HEK293 (cell line): ENCODE measurements around the gene MITD1.

ENCODE experiments used
- CTCF ChIA-PET: fragments of 350-600 bp; formaldehyde crosslinking; extraction: SDS; loops from one replicate; lab custom pipeline; 2021; ENCODE audit warnings: antibody characterized with exemption; lab: Yijun Ruan, JAX
- POLR2A ChIA-PET: fragments of 300-600 bp; formaldehyde crosslinking; extraction: SDS; loops from one replicate; lab custom pipeline; 2020; ENCODE audit warnings: antibody characterized with exemption, inconsistent platforms; lab: Yijun Ruan, JAX
- H3K27ac ChIP-seq: fragments of 200-500 bp; sonication (Bioruptor generic); 2 replicates; pipeline ENCODE4 v1.5.1; 2014; ENCODE audit warnings: low read depth, low read length, control low read depth, inconsistent platforms; ENCODE audit errors: extremely low read depth
- H3K36me3 ChIP-seq, 2 experiments: fragments of 200-500 bp in 1 of 2; sonication (Bioruptor generic) in 1 of 2; 1 replicate in 1 of 2; 2 replicates in 1 of 2; pipeline ENCODE4 v1.5.1; 2014 to 2017; ENCODE audit warnings: inconsistent platforms in 2 of 2, low read length in 2 of 2; ENCODE audit not compliant: control insufficient read depth in 2 of 2, insufficient read depth in 1 of 2
- H3K4me1 ChIP-seq: fragments of 200-500 bp; sonication (Bioruptor generic); 2 replicates; pipeline ENCODE4 v1.5.1; 2014; ENCODE audit warnings: mild to moderate bottlenecking, low read length, inconsistent platforms; ENCODE audit not compliant: control insufficient read depth, insufficient read depth
- H3K4me3 ChIP-seq: 2 replicates; pipeline ENCODE4 v1.5.1; 2011; ENCODE audit warnings: low read depth, mild to moderate bottlenecking, control low read depth, low read length, moderate library complexity
- H3K9me3 ChIP-seq: fragments of 200-500 bp; sonication (Bioruptor generic); 2 replicates; pipeline ENCODE4 v1.5.1; 2014; ENCODE audit warnings: low read depth, low read length, inconsistent platforms; ENCODE audit not compliant: control insufficient read depth, insufficient read depth
- BCL11B ChIP-seq: fragments of 450-650 bp; formaldehyde crosslinking; IDR thresholded peaks from 2 replicates; pipeline ENCODE4 v1.5.1; 2016; ENCODE audit warnings: low read depth, missing biosample characterization, missing genetic modification characterization
- KLF10 ChIP-seq: fragments of 450-650 bp; IDR thresholded peaks from 2 replicates; pipeline ENCODE4 v1.5.1; 2018; ENCODE audit warnings: missing biosample characterization, mild to moderate bottlenecking, missing genetic modification characterization
- MYNN ChIP-seq: fragments of 450-650 bp; formaldehyde crosslinking; IDR thresholded peaks from 2 replicates; pipeline ENCODE4 v1.5.1; 2016; ENCODE audit warnings: missing biosample characterization, missing genetic modification characterization, borderline replicate concordance
- YY2 ChIP-seq: fragments of 450-650 bp; formaldehyde crosslinking; IDR thresholded peaks from 2 replicates; pipeline ENCODE4 v1.5.1; 2016; ENCODE audit warnings: missing biosample characterization, missing genetic modification characterization
- ZFP69B ChIP-seq: fragments of 450-650 bp; formaldehyde crosslinking; IDR thresholded peaks from 2 replicates; pipeline ENCODE4 v1.5.1; 2016; ENCODE audit warnings: missing biosample characterization, missing genetic modification characterization
- ZNF121 ChIP-seq: fragments of 450-650 bp; formaldehyde crosslinking; IDR thresholded peaks from 2 replicates; pipeline ENCODE4 v1.5.1; 2016; ENCODE audit warnings: missing biosample characterization, missing genetic modification characterization
- ZNF157 ChIP-seq: fragments of 450-650 bp; formaldehyde crosslinking; IDR thresholded peaks from 2 replicates; pipeline ENCODE4 v1.5.1; 2016; ENCODE audit warnings: missing biosample characterization, missing genetic modification characterization
- ZNF169 ChIP-seq: fragments of 450-650 bp; formaldehyde crosslinking; IDR thresholded peaks from 2 replicates; pipeline ENCODE4 v1.5.1; 2016; ENCODE audit warnings: missing biosample characterization, missing genetic modification characterization
- ZNF341 ChIP-seq: fragments of 450-650 bp; formaldehyde crosslinking; IDR thresholded peaks from 2 replicates; pipeline ENCODE4; 2016; ENCODE audit warnings: low read depth, missing biosample characterization, missing genetic modification characterization
- ZNF473 ChIP-seq: fragments of 450-650 bp; formaldehyde crosslinking; IDR thresholded peaks from 2 replicates; pipeline ENCODE4 v1.5.1; 2017; ENCODE audit warnings: missing biosample characterization, missing genetic modification characterization
- ZNF571 ChIP-seq: fragments of 450-650 bp; formaldehyde crosslinking; IDR thresholded peaks from 2 replicates; pipeline ENCODE4 v1.5.0; 2017; ENCODE audit warnings: missing biosample characterization, missing genetic modification characterization
- ZNF623 ChIP-seq: fragments of 450-650 bp; formaldehyde crosslinking; IDR thresholded peaks from 2 replicates; pipeline ENCODE4 v1.5.1; 2016; ENCODE audit warnings: missing biosample characterization, missing genetic modification characterization
- ZNF660 ChIP-seq: fragments of 450-650 bp; IDR thresholded peaks from 2 replicates; pipeline ENCODE4 v1.5.1; 2018; ENCODE audit warnings: missing biosample characterization, mild to moderate bottlenecking, missing genetic modification characterization
- ZNF707 ChIP-seq: fragments of 450-650 bp; formaldehyde crosslinking; IDR thresholded peaks from 2 replicates; pipeline ENCODE4 v1.5.1; 2016; ENCODE audit warnings: missing biosample characterization, missing genetic modification characterization
- ZNF776 ChIP-seq: fragments of 450-650 bp; formaldehyde crosslinking; IDR thresholded peaks from 2 replicates; pipeline ENCODE4 v1.5.0; 2017; ENCODE audit warnings: missing biosample characterization, missing genetic modification characterization, borderline replicate concordance
- ZSCAN23 ChIP-seq: fragments of 450-650 bp; formaldehyde crosslinking; IDR thresholded peaks from 2 replicates; pipeline ENCODE4 v1.5.1; 2016; ENCODE audit warnings: missing biosample characterization, missing genetic modification characterization
- TF ChIP-seq, protein P1 (sequence below): fragments of 450-650 bp; formaldehyde crosslinking; IDR thresholded peaks from 2 replicates; pipeline ENCODE4 v1.5.1; 2016; ENCODE audit warnings: missing biosample characterization, missing genetic modification characterization
- TF ChIP-seq, protein P2 (sequence below): IDR thresholded peaks from 2 replicates; pipeline ENCODE4 v1.6.1; 2011; ENCODE audit warnings: mild to moderate bottlenecking, low read depth, low read length, borderline replicate concordance
- TF ChIP-seq, protein P3 (sequence below): fragments of 450-650 bp; formaldehyde crosslinking; IDR thresholded peaks from 2 replicates; pipeline ENCODE4 v1.5.1; 2016; ENCODE audit warnings: missing biosample characterization, missing genetic modification characterization
- TF ChIP-seq, protein P4 (sequence below): fragments of 450-650 bp; formaldehyde crosslinking; IDR thresholded peaks from 2 replicates; pipeline ENCODE4 v1.5.1; 2016; ENCODE audit warnings: missing biosample characterization, missing genetic modification characterization

MITD1 gene

DNA sequence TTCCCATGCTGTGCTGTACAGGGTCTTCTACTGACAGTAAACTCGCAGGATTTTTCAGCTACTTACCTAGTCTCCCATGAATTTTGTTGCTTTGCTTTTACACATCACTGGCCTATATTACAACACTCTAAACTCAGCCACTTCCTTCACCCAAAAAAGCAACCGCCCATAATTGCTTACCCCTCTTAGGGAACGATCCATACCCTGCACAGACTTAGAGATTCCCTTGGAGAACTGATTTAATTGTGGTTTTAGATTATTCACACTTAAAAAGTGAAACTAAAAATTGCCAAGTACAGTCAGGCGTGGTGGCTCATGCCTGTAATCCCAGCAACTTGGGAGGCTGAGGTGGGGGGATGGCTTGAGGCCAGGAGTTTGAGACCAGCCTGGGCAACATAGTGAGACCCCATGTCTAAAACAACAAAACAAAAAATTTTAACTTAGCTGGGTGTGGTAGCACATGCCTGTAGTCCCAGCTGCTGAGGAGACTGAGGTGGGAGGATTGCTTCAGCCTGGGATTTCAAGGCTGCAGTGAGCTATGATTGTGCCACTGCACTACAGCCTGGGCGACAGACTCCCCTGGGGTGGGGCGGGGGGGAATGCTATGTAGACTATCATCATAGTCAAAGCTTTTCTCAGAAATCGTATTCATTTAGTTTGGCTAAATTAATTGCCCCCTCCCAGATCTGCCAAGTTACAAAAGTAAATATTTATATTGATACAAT lies 19.4 kb upstream of the MITD1 start:
- Histone ChIP-seq H3K36me3 (peaks cover 19 to 50% of the 10 kb centered on the region in 2 experiments; a peak in 2 of 3 replicates), H3K4me3 (no peak overlapping the region), H3K4me1 (no peaks in the 10 kb centered on the region), H3K27ac (no peak overlapping the region), H3K9me3 (no peaks in the 10 kb centered on the region)
- ChIA-PET POLR2A (no interaction called here), CTCF (no interaction called here)
- TF ChIP-seq ZNF660 (tag by site-specific recombination) = no peak
- peak; percentile 55; the same call in 1 of the 2 replicates for TF ChIP-seq ZNF121

DNA sequence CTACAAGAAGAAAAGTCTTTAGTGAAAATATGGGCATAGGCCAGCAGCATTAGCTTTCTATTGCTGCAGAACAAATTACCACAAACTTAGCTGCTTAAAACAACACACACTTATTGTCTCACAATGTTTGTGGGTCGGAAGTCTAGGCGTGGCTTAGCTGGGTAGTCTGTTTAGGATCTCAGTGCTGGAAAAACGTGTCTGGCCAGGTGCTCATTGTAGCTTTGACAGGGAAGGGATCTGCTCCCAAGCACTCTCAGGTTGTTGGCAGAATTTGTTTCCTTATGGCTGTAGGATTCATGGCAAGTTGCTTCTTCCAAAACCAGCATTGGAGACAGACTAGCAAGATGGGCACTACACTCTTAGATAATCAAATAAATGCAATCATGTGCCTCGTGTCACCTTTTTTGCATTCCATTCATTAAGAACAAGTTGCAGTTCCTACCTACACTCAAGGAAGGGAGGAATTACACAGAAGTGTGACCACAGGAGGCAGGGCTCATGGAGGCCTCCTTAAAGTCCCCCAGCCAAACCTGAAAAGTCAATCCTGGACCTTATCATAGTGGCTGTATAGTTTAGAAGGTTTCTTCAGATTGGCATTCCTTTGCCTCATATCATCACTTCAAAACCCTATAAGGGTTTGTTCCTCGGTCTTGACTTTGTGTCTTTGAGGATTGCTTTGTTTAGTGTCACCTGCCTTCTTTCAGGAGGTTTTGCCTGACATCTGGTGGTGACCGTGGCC lies 17.4 kb upstream of the MITD1 start:
- H3K4me3 ChIP-seq = no peak overlapping the region
- ChIA-PET CTCF (interaction anchor here (1.1 kb wide), 1 partner anchor 139 kb away, joined by 4 read pairs; no protein-coding TSS in a partner anchor), POLR2A (interaction anchor here (1.7 kb wide), 1 partner anchor 57 kb away, joined by 3 read pairs; the partner anchor contains the start of gene C2orf15)
- TF ChIP-seq ZNF473 (tag by site-specific recombination) (no peak), KLF10 (tag by site-specific recombination) (no peak), BCL11B (tag by site-specific recombination) (no peak), ZNF571 (tag by site-specific recombination) (no peak), ZNF776 (tag by site-specific recombination) (no peak), ZNF623 (no peak), ZNF169 (tag by site-specific recombination) (no peak), YY2 (tag by site-specific recombination) (no peak), ZSCAN23 (tag by site-specific recombination) (no peak), ZFP69B (tag by site-specific recombination) (no peak), ZNF341 (tag by site-specific recombination) (no peak), MYNN (tag by site-specific recombination) (no peak), ZNF157 (tag by site-specific recombination) (no peak), ZNF707 (tag by site-specific recombination) (no peak)
- TF ChIP-seq, protein P1, sequence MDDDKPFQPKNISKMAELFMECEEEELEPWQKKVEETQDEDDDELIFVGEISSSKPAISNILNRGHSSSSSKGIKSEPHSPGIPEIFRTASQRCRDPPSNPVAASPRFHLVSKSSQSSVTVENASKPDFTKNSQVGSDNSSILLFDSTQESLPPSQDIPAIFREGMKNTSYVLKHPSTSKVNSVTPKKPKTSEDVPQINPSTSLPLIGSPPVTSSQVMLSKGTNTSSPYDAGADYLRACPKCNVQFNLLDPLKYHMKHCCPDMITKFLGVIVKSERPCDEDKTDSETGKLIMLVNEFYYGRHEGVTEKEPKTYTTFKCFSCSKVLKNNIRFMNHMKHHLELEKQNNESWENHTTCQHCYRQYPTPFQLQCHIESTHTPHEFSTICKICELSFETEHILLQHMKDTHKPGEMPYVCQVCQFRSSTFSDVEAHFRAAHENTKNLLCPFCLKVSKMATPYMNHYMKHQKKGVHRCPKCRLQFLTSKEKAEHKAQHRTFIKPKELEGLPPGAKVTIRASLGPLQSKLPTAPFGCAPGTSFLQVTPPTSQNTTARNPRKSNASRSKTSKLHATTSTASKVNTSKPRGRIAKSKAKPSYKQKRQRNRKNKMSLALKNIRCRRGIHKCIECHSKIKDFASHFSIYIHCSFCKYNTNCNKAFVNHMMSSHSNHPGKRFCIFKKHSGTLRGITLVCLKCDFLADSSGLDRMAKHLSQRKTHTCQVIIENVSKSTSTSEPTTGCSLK = no peak
- TF ChIP-seq, protein P2, sequence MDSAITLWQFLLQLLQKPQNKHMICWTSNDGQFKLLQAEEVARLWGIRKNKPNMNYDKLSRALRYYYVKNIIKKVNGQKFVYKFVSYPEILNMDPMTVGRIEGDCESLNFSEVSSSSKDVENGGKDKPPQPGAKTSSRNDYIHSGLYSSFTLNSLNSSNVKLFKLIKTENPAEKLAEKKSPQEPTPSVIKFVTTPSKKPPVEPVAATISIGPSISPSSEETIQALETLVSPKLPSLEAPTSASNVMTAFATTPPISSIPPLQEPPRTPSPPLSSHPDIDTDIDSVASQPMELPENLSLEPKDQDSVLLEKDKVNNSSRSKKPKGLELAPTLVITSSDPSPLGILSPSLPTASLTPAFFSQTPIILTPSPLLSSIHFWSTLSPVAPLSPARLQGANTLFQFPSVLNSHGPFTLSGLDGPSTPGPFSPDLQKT = no peak
- TF ChIP-seq, protein P3, sequence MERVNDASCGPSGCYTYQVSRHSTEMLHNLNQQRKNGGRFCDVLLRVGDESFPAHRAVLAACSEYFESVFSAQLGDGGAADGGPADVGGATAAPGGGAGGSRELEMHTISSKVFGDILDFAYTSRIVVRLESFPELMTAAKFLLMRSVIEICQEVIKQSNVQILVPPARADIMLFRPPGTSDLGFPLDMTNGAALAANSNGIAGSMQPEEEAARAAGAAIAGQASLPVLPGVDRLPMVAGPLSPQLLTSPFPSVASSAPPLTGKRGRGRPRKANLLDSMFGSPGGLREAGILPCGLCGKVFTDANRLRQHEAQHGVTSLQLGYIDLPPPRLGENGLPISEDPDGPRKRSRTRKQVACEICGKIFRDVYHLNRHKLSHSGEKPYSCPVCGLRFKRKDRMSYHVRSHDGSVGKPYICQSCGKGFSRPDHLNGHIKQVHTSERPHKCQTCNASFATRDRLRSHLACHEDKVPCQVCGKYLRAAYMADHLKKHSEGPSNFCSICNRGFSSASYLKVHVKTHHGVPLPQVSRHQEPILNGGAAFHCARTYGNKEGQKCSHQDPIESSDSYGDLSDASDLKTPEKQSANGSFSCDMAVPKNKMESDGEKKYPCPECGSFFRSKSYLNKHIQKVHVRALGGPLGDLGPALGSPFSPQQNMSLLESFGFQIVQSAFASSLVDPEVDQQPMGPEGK (tag by site-specific recombination) = no peak
- TF ChIP-seq, protein P4, sequence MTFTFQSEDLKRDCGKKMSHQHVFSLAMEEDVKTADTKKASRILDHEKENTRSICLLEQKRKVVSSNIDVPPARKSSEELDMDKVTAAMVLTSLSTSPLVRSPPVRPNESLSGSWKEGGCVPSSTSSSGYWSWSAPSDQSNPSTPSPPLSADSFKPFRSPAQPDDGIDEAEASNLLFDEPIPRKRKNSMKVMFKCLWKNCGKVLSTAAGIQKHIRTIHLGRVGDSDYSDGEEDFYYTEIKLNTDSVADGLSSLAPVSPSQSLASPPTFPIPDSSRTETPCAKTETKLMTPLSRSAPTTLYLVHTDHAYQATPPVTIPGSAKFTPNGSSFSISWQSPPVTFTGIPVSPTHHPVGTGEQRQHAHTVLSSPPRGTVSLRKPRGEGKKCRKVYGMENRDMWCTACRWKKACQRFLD = no peak
- TF ChIP-seq, all 188 proteins: peak for 0
- Histone ChIP-seq H3K36me3 (peaks cover 19 to 67% of the 10 kb centered on the region in 2 experiments), H3K9me3 (no peaks in the 10 kb centered on the region), H3K27ac (no peak overlapping the region), H3K4me1 (no peaks in the 10 kb centered on the region)
